Activated CD4-positive, alpha-beta T cell treated with anti-CD3 and anti-CD28 coated beads, Interleukin-2, Interleukin-6, amounts not matched to agents 100 ng/mL and 50 ng/mL, durations not matched to agents 16 hours and 8 hours (primary cell): Measurements from ENCODE around the gene AMBRA1.
"Not testable (repeated sequence)": the region's sequence is repeated elsewhere in the genome, so short reads cannot be mapped to it uniquely, and the experiment has no call there.

ENCODE experiments used
- DNase-seq: peaks from one replicate; pipeline ENCODE4 v3.0.0-alpha.2; 2020

AMBRA1 gene

DNA sequence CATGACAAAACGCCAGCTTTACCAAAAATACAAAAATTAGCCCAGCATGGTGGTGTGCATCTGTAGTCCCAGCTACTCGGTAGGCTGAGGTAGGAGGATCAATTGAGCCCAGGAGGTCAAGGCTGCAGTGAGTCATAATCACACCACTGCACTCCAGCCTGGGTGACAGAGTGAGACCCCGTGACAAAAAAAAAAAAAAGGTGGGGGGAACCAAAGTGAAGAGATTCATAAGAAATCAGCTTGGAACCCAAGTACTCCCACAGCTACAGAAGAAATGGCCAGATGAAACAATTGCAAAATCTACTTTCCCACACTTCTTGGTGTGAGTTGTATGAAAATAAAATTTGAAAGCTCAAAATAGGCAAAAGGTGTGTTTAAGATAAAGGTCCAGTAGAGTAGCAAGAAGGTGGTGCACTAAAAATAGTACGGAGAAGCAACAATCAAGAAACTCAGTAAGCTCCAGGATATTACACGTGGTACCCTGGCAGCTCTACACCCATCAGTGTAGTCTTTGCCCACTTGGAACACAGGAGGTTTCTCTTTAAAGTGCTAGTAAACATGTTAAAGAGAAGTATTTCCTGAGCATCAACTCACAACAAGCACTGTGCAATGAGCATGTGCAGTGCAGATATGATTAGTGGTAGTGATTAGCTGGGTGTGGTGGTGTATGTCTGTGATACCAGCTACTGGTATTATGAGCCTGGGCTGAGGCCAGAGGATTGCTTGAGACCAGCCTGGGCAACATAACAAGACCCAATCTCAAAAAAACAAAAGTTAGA, 17.9 kb upstream of the AMBRA1 start:
- DNase-seq, result no peak

GRCh38 chr11:46609386-46609785, 15.6 kb upstream of the AMBRA1 start:
- DNase-seq, result no peak

GRCh38 chr11:46607516-46607915, 13.7 kb upstream of the AMBRA1 start:
- DNase-seq, result no peak

- no peak for DNase-seq
Observed at GRCh38 chr11:46604796-46605195, 11.0 kb upstream of the AMBRA1 start.

DNA sequence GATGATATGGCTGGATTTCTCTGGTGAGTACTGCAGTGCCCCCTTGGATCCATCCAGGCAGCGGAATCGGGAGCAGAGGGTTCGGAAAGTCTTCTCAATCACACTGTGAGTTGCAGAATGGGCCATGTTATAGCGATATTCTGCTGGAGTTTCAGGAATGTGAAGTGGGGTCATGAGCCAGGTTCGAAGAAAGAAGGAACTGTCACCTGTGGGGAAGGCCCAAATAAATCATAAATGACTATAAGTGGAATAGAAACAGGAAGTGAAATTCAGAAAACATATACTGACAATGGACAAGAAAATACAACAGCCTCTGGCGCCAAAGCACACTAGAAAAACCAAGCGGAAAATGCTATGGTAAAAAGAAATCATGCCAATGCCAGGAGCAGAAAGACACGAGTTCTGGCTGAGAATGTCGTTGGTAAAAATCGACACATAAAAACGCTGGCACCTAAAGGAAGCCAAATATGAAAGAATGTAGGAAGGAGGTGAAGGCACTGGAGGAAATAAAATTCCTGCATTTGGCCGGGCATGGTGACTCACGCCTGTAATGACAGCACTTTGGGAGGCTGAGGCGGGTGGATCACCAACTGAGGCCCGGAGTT, 10.0 kb upstream of the AMBRA1 start:
- DNase-seq, result no peak

- no peak for DNase-seq
Observed at GRCh38 chr11:46601129-46601528, 7.3 kb upstream of the AMBRA1 start.

DNA sequence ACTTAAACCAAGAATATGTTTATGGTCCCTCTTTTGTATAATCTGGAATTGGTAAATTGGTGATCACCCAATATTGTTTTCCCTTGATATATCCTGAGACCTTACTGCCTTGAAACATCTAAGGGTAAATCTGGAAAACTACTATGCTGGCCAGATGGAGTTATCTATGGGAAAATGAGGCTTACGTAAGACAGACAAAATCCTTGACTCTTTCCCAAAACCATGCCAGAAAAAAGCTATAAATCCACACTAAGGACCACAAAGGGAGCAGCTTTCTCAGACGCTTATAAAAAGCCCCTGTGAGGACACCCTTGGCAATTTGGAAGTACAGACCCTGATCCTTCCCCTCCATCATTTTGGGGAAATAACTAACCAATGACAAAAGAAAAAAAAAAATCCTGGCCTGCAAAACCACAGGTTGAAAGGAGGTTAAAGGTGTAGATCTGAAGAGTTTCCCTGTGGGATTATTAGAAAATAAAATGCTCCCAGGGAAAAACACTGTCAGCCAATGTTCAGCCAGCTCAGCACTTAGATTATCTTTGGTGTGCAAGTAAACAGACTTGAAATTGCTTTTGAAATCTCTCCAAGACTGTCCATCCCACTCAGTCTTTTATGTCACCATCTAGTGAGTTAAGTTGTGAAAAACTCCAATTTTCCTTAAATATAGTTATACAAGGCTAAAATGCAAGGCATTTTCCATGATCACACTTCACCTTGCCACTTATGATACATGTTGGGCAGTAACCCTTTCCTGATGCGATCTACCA, 6.6 kb upstream of the AMBRA1 start:
- DNase-seq, result no peak

GRCh38 chr11:46599340-46600193, 5.7 kb upstream of the AMBRA1 start:
- no peak for DNase-seq

GRCh38 chr11:46597609-46598219, 3.9 kb upstream of the AMBRA1 start:
- peak; percentile 55 for DNase-seq

- no peak for DNase-seq
Observed at GRCh38 chr11:46597155-46597554, 3.3 kb upstream of the AMBRA1 start.

- no peak for DNase-seq
Observed at GRCh38 chr11:46594785-46595184, 962 bp upstream of the AMBRA1 start.

DNA sequence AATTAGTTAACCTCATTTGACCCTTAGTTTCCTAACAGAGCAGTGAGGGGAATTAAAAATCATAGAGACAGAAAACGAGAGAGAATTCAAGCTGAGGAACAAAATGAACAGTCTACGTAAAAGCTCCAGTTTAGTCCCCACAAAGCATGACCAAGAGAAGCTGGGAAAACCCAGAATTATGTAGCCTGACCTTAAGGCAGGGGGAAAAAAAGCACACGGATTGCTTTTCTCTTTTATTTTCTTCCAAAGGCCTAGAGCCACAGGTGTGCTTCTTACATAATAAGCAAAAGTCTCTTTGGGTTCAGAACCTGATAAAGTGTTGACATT, 514 bp upstream of the AMBRA1 start:
- DNase-seq, result no peak

- DNase-seq, result no peak
Observed at GRCh38 chr11:46590740-46591605, 2.9 kb downstream of the AMBRA1 start.

GRCh38 chr11:46588915-46589314, 4.9 kb downstream of the AMBRA1 start:
- DNase-seq, result no peak

DNA sequence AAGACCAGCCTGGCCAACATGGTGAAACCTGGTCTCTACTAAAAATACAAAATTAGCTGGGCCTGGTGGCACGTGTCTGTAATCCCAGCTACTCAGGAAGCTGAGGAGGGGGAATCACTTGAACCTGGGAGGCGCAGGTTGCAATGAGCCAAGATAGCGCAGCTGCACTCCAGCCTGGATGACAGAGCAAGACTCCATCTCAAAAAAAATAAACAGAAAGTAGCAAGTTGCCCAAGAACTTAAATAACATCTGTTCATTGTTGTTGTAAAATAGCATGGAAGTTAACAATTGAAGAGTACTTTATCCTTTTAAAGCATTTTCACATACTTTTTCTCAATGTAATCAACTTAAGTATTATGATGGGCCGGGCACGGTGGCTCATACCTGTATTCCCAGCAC, 5.7 kb downstream of the AMBRA1 start:
- no peak for DNase-seq

DNA sequence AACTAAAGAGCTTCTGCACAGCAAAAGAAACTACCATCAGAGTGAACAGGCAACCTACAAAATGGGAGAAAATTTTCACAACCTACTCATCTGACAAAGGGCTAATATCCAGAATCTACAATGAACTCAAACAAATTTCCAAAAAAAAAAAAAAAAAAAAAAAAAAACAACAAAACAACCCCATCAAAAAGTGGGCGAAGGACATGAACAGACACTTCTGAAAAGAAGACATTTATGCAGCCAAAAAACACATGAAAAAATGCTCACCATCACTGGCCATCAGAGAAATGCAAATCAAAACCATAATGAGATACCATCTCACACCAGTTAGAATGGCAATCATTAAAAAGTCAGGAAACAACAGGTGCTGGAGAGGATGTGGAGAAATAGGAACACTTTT, 10.3 kb downstream of the AMBRA1 start:
- DNase-seq, result not testable (repeated sequence)

DNA sequence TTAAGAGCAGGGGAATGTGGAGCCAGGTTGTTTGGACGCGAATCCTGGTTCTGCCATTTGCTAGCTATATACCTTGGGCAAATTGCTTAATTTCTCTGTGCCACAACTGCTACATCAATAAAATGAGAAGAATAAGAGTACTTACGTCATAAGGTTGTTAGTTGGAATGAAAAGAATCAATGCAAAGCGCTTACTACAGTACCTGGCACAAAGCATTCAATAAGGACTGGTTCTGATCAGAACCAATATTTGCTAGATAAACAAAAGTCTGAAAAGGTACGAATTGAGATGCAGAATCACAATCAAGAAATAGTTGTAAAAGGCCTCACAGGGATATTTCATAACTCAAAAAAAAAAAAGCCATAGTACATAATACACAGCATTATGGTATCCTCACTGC, 11.2 kb downstream of the AMBRA1 start:
- DNase-seq, result no peak

DNA sequence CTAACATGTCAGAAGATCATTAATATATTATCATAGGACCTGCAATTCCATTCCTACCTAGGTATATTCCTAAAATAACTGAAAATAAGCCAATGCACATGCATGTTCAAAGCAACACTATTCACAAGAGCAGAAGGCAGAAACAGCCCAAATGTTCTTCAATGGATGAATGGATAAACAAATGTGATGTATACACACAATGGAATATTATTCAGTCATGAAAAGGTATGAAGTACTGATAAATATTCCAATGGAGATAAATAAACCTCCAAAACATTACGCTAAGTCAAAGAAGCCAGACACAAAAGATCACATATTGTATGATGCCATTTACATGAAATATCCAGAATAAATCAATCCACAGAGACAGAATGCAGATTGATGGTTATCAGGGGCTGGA, 16.8 kb downstream of the AMBRA1 start:
- DNase-seq, result no peak

DNA sequence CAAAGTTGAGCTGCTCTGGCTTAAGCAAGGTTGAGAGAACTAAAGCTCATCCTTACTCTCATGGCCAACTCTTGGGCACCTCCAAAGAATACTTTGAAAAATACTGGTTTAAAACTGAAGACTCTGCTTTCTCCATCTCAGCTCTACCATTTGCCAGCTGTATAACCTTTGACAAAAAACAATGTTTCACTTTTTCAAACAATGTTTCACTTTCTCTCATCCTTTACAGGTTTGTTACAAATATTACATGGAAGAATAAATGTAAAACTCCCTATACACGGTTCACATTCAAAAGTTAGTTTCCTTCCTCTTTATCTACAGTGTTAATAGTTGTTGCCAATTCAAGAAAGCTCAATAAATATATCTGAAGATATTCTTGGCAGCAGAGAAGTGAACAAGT, 19.2 kb downstream of the AMBRA1 start:
- DNase-seq, result no peak

- no peak for DNase-seq
Observed at GRCh38 chr11:46570790-46571398, 22.9 kb downstream of the AMBRA1 start.

- DNase-seq, result no peak
Observed at GRCh38 chr11:46565232-46565840, 28.5 kb downstream of the AMBRA1 start.
